SK-N-SH (cell line): ENCODE results near the gene TSC22D2. TPM values are rescaled to one million over a fixed set of nuclear protein-coding genes. Genes with fewer than 3 reads are reported as not detected.

Experiments used
- CTCF ChIA-PET: fragments of 300-600, 350-600 bp; formaldehyde crosslinking; extraction: SDS; loops from one replicate; lab custom pipeline; 2021; lab: Yijun Ruan, JAX
- POLR2A ChIA-PET: fragments of 350-600 bp; sonication (Branson Sonifier 250); formaldehyde crosslinking; extraction: SDS; loops from one replicate; lab custom pipeline; 2020; ENCODE audit warnings: antibody characterized with exemption, inconsistent platforms; lab: Yijun Ruan, JAX
- DNase-seq: peaks from one replicate; pipeline ENCODE4 v3.0.0; 2012
- H2AFZ ChIP-seq: fragments of 200-600 bp; sonication (generic); 2 replicates; pipeline ENCODE4 v1.8.1; 2016; ENCODE audit warnings: antibody characterized with exemption, mild to moderate bottlenecking, low read depth
- H3F3A ChIP-seq: fragments of 200-600 bp; sonication (generic); replicated peaks from 2 replicates; pipeline ENCODE3; 2016; ENCODE audit warnings: antibody characterized with exemption, mild to moderate bottlenecking; ENCODE audit not compliant: insufficient read depth
- H3K27ac ChIP-seq, 2 experiments: fragments of 200-500 bp in 1 of 2; fragments of 200-600 bp in 1 of 2; sonication (Bioruptor generic) in 1 of 2; sonication (generic), shearing (Covaris generic) in 1 of 2; 2 replicates each; pipeline versions ENCODE4 v1.5.1 to v1.6.1; 2014 to 2016; ENCODE audit warnings: low read depth in 2 of 2, inconsistent platforms in 1 of 2, low read length in 1 of 2, mild to moderate bottlenecking in 1 of 2, mixed read lengths in 1 of 2
- H3K27me3 ChIP-seq: fragments of 200-600 bp; sonication (generic), shearing (Covaris generic); 2 replicates; pipeline ENCODE4 v1.6.1; 2016; ENCODE audit warnings: mixed run types; ENCODE audit not compliant: insufficient read depth
- H3K36me3 ChIP-seq, 2 experiments: fragments of 200-500 bp in 1 of 2; fragments of 200-600 bp in 1 of 2; sonication (Bioruptor generic) in 1 of 2; sonication (generic) in 1 of 2; replicated peaks in 1 of 2; 2 replicates each; pipeline versions ENCODE3 to v1.5.1; 2014 to 2016; ENCODE audit warnings: low read length in 1 of 2, mild to moderate bottlenecking in 1 of 2; ENCODE audit not compliant: insufficient read depth in 2 of 2, control insufficient read depth in 1 of 2
- H3K4me1 ChIP-seq, 2 experiments: fragments of 200-500 bp in 1 of 2; fragments of 200-600 bp in 1 of 2; sonication (Bioruptor generic) in 1 of 2; sonication (generic), shearing (Covaris generic) in 1 of 2; 2 replicates each; pipeline versions ENCODE4 v1.5.1 to v1.6.1; 2014 to 2016; ENCODE audit warnings: low read depth in 1 of 2, low read length in 1 of 2, mixed run types in 1 of 2; ENCODE audit not compliant: insufficient read depth in 2 of 2, control insufficient read depth in 1 of 2
- H3K4me2 ChIP-seq: fragments of 200-600 bp; sonication (generic), shearing (Covaris generic); 2 replicates; pipeline ENCODE4 v1.6.1; 2017; ENCODE audit warnings: mixed run types
- H3K4me3 ChIP-seq, 2 experiments: fragments of 200-500 bp in 1 of 2; fragments of 200-600 bp in 1 of 2; sonication (Bioruptor generic) in 1 of 2; sonication (generic), shearing (Covaris generic) in 1 of 2; 2 replicates each; pipeline versions ENCODE4 v1.5.1 to v1.8.1; 2014 to 2016; ENCODE audit warnings: low read depth in 2 of 2, inconsistent platforms in 1 of 2, low read length in 1 of 2, mild to moderate bottlenecking in 1 of 2, mixed read lengths in 1 of 2, moderate library complexity in 1 of 2
- H3K79me2 ChIP-seq: fragments of 200-600 bp; sonication (generic); 2 replicates; pipeline ENCODE4 v1.8.1; 2017; ENCODE audit warnings: mild to moderate bottlenecking; ENCODE audit not compliant: insufficient read depth
- H3K9ac ChIP-seq: fragments of 200-600 bp; sonication (generic); 2 replicates; pipeline ENCODE4 v1.6.1; 2017; ENCODE audit warnings: mixed run types
- H3K9me2 ChIP-seq: fragments of 200-600 bp; sonication (generic); 2 replicates; pipeline ENCODE4 v1.6.1; 2017; ENCODE audit warnings: mixed run types
- H3K9me3 ChIP-seq: fragments of 200-600 bp; sonication (generic); 2 replicates; pipeline ENCODE4 v1.6.1; 2017; ENCODE audit warnings: mixed run types, mild to moderate bottlenecking, moderate library complexity
- H4K20me1 ChIP-seq: fragments of 200-600 bp; sonication (generic); 2 replicates; pipeline ENCODE4 v1.6.1; 2017; ENCODE audit warnings: mild to moderate bottlenecking, mixed run types; ENCODE audit not compliant: insufficient read depth
- CHD2 ChIP-seq: fragments of 150-350 bp; IDR thresholded peaks from 2 replicates; pipeline ENCODE4 v1.6.1; 2018; ENCODE audit warnings: low read length; ENCODE audit not compliant: partially characterized antibody
- ELF1 ChIP-seq: IDR thresholded peaks from 2 replicates; pipeline ENCODE4 v1.4.0; 2012
- EP300 ChIP-seq, 2 experiments: IDR thresholded peaks; 2 replicates each; pipeline versions ENCODE4 v1.4.0 to v1.6.1; 2012; ENCODE audit warnings: borderline replicate concordance in 1 of 2, low read depth in 1 of 2, low read length in 1 of 2
- EZH2phosphoT487 ChIP-seq: fragments of 200-600 bp; sonication (generic); IDR thresholded peaks from 2 replicates; pipeline ENCODE4 v1.6.1; 2017; ENCODE audit warnings: low read depth, mixed run types, mild to moderate bottlenecking, antibody characterized with exemption, moderate library complexity, borderline replicate concordance
- FOSL2 ChIP-seq: IDR thresholded peaks from 2 replicates; pipeline ENCODE4 v1.4.0; 2012; ENCODE audit warnings: low read depth, mild to moderate bottlenecking, moderate library complexity, borderline replicate concordance
- FOXM1 ChIP-seq: IDR thresholded peaks from 2 replicates; pipeline ENCODE4 v1.4.0; 2012; ENCODE audit warnings: low read depth, mild to moderate bottlenecking
- GATA2 ChIP-seq: sonication (generic); formaldehyde crosslinking; IDR thresholded peaks from 2 replicates; pipeline ENCODE4 v1.5.0; 2020; ENCODE audit warnings: mild to moderate bottlenecking, missing genetic modification reagents
- JUND ChIP-seq: IDR thresholded peaks from 2 replicates; pipeline ENCODE4 v1.4.0; 2012
- MXI1 ChIP-seq: IDR thresholded peaks from 2 replicates; pipeline ENCODE4 v1.6.1; 2012; ENCODE audit warnings: mild to moderate bottlenecking, low read depth, low read length, improper control_type of control experiment
- NFIC ChIP-seq: IDR thresholded peaks from 2 replicates; pipeline ENCODE4 v1.4.0; 2012; ENCODE audit warnings: borderline replicate concordance
- PBX3 ChIP-seq: IDR thresholded peaks from 2 replicates; pipeline ENCODE4; 2012
- POLR2AphosphoS5 ChIP-seq: IDR thresholded peaks from 2 replicates; pipeline ENCODE4 v1.6.1; 2012; ENCODE audit warnings: low read depth, low read length
- RAD21 ChIP-seq: IDR thresholded peaks from 2 replicates; pipeline ENCODE4 v1.6.1; 2012; ENCODE audit warnings: mild to moderate bottlenecking, low read length
- RCOR1 ChIP-seq: fragments of 150-350 bp; IDR thresholded peaks from 2 replicates; pipeline ENCODE4 v1.6.1; 2017; ENCODE audit warnings: antibody characterized with exemption, low read length
- REST ChIP-seq: IDR thresholded peaks from 2 replicates; pipeline ENCODE4 v1.6.1; 2012; ENCODE audit warnings: mild to moderate bottlenecking, low read depth, low read length, moderate library complexity
- SMC3 ChIP-seq: IDR thresholded peaks from 2 replicates; pipeline ENCODE4 v1.6.1; 2012; ENCODE audit warnings: low read depth, low read length, improper control_type of control experiment
- USF1 ChIP-seq: IDR thresholded peaks from 2 replicates; pipeline ENCODE4 v1.4.0; 2012; ENCODE audit warnings: low read depth, borderline replicate concordance
- USF2 ChIP-seq: fragments of 150-350 bp; IDR thresholded peaks from 2 replicates; pipeline ENCODE4 v1.6.1; 2017; ENCODE audit warnings: antibody characterized with exemption, low read length, low read depth, borderline replicate concordance
- YY1 ChIP-seq: IDR thresholded peaks from 2 replicates; pipeline ENCODE4 v1.4.0; 2012; ENCODE audit warnings: low read depth, mild to moderate bottlenecking
- WGBS: methylation state at CpG from one replicate; pipeline ENCODE4 v1.1.6; 2017; ENCODE audit warnings: low lambda C conversion rate; 5-methylcytosine and 5-hydroxymethylcytosine counted together
- polyA plus RNA-seq, 3 experiments: library from polyadenylated mRNA; depleted of rRNA; stranded (reverse); fragments of >200 nt; gene quantifications; 2 replicates each; pipeline ENCODE4 v1.2.3, GENCODE V29; 2012

Gene TSC22D2
- polyA plus RNA-seq, 1 of the 3 experiments (the other 2 are of a cell fraction) = 4.8 TPM

- POLR2A ChIA-PET = no interaction called here
- H2AFZ ChIP-seq = no peak overlapping the region
- no peaks in the 10 kb centered on the region for H3K9me2 ChIP-seq
- H3K27me3 ChIP-seq = no peaks in the 10 kb centered on the region
- no peak for DNase-seq
- H4K20me1 ChIP-seq = peaks cover 87% of the 10 kb centered on the region
- H3K4me2 ChIP-seq = no peak overlapping the region
- peaks cover 17% of the 10 kb centered on the region for H3F3A ChIP-seq
- peaks cover 2 to 54% of the 10 kb centered on the region in 2 experiments; a peak in 3 of 4 replicates for H3K4me1 ChIP-seq
- H3K9ac ChIP-seq = no peak overlapping the region
- no peak overlapping the region for H3K4me3 ChIP-seq
- CTCF ChIA-PET = interaction anchor here (1.2 kb wide), 1 partner anchor 10 kb away, joined by 3 read pairs; no protein-coding TSS in a partner anchor
- H3K9me3 ChIP-seq = no peaks in the 10 kb centered on the region
- TF ChIP-seq JUND (no peak), PBX3 (no peak), USF1 (no peak), RAD21 (no peak), YY1 (no peak), MXI1 (no peak), FOSL2 (no peak)
- peaks cover 100% of the 10 kb centered on the region for H3K79me2 ChIP-seq
- peak overlapping the region in 1 of 2 experiments; percentile 20; a peak in 1 of 4 replicates for H3K27ac ChIP-seq
- H3K36me3 ChIP-seq = peaks cover 44 to 49% of the 10 kb centered on the region in 2 experiments
Measured at GRCh38 chr3:150419959-150420358, 11.9 kb downstream of the TSC22D2 start.

GRCh38 chr3:150421256-150421655, 13.2 kb downstream of the TSC22D2 start:
- no peak overlapping the region for H2AFZ ChIP-seq
- no peak overlapping the region for H3K4me2 ChIP-seq
- CTCF ChIA-PET = interaction anchor here (1.4 kb wide), 1 partner anchor 117 kb away, joined by 4 read pairs; no protein-coding TSS in a partner anchor
- H3K4me1 ChIP-seq = peaks cover 0 to 46% of the 10 kb centered on the region in 2 experiments; a peak in 2 of 4 replicates
- no peak for DNase-seq
- H3K36me3 ChIP-seq = peaks cover 39 to 51% of the 10 kb centered on the region in 2 experiments
- TF ChIP-seq EP300 (IDR thresholded peaks at IDR 0.05; ENCODE audit: borderline replicate concordance in 1 of 2, low read depth in 1 of 2, low read length in 1 of 2) = no peak
- TF ChIP-seq USF2 = no peak
- TF ChIP-seq EZH2phosphoT487 = no peak
- no peak for TF ChIP-seq JUND
- TF ChIP-seq MXI1 = no peak
- no peak for TF ChIP-seq GATA2 (CRISPR knock-in tag)
- no peak for TF ChIP-seq ELF1
- TF ChIP-seq POLR2AphosphoS5 = no peak
- no peak for TF ChIP-seq FOSL2
- no peak for TF ChIP-seq REST
- TF ChIP-seq NFIC = no peak
- no peak for TF ChIP-seq SMC3
- no peak for TF ChIP-seq YY1
- no peak for TF ChIP-seq RCOR1
- no peak for TF ChIP-seq CHD2
- no peak for TF ChIP-seq USF1
- TF ChIP-seq FOXM1 = no peak
- no peak for TF ChIP-seq PBX3
- H3K9me3 ChIP-seq = no peaks in the 10 kb centered on the region
- POLR2A ChIA-PET = no interaction called here
- no peaks in the 10 kb centered on the region for H3K9me2 ChIP-seq
- H3K9ac ChIP-seq = no peak overlapping the region
- peaks cover 100% of the 10 kb centered on the region for H3K79me2 ChIP-seq
- 90% methylated on average over 3 of the region's 3 CpGs for WGBS
- peak overlapping the region in 1 of 2 experiments; percentile 57; a peak in 2 of 4 replicates for H3K27ac ChIP-seq
- no peaks in the 10 kb centered on the region for H3K27me3 ChIP-seq
- H3F3A ChIP-seq = peaks cover 17% of the 10 kb centered on the region
- H3K4me3 ChIP-seq = no peak overlapping the region
- H4K20me1 ChIP-seq = peaks cover 74% of the 10 kb centered on the region
